Measurements from ENCODE around the gene TWF2. TPM values are rescaled to one million over a fixed set of nuclear protein-coding genes. Genes with fewer than 3 reads are reported as not detected.

Gene TWF2
- total and polyA plus RNA-seq, 9 of the 15 experiments (the other 6 are each of a cell fraction or from before 2014, with no cell fraction given) = 0.11 to 61.9 (median 29.7) TPM

- TF ChIP-seq, protein P1, sequence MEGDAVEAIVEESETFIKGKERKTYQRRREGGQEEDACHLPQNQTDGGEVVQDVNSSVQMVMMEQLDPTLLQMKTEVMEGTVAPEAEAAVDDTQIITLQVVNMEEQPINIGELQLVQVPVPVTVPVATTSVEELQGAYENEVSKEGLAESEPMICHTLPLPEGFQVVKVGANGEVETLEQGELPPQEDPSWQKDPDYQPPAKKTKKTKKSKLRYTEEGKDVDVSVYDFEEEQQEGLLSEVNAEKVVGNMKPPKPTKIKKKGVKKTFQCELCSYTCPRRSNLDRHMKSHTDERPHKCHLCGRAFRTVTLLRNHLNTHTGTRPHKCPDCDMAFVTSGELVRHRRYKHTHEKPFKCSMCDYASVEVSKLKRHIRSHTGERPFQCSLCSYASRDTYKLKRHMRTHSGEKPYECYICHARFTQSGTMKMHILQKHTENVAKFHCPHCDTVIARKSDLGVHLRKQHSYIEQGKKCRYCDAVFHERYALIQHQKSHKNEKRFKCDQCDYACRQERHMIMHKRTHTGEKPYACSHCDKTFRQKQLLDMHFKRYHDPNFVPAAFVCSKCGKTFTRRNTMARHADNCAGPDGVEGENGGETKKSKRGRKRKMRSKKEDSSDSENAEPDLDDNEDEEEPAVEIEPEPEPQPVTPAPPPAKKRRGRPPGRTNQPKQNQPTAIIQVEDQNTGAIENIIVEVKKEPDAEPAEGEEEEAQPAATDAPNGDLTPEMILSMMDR (IDR thresholded peaks at IDR 0.05 in 2 of 3, conservative IDR thresholded peaks at IDR 0.05 in 1 of 3; ENCODE audit: insufficient read depth in 2 of 3, low read depth in 1 of 3, low read length in 3 of 3) = peak; percentile 10 to 19 (median 14); a peak in 2 of 6 replicates
- TF ChIP-seq ZNF785 (CRISPR knock-in tag; IDR thresholded peaks at IDR 0.05) = no peak
- TF ChIP-seq, protein P2, sequence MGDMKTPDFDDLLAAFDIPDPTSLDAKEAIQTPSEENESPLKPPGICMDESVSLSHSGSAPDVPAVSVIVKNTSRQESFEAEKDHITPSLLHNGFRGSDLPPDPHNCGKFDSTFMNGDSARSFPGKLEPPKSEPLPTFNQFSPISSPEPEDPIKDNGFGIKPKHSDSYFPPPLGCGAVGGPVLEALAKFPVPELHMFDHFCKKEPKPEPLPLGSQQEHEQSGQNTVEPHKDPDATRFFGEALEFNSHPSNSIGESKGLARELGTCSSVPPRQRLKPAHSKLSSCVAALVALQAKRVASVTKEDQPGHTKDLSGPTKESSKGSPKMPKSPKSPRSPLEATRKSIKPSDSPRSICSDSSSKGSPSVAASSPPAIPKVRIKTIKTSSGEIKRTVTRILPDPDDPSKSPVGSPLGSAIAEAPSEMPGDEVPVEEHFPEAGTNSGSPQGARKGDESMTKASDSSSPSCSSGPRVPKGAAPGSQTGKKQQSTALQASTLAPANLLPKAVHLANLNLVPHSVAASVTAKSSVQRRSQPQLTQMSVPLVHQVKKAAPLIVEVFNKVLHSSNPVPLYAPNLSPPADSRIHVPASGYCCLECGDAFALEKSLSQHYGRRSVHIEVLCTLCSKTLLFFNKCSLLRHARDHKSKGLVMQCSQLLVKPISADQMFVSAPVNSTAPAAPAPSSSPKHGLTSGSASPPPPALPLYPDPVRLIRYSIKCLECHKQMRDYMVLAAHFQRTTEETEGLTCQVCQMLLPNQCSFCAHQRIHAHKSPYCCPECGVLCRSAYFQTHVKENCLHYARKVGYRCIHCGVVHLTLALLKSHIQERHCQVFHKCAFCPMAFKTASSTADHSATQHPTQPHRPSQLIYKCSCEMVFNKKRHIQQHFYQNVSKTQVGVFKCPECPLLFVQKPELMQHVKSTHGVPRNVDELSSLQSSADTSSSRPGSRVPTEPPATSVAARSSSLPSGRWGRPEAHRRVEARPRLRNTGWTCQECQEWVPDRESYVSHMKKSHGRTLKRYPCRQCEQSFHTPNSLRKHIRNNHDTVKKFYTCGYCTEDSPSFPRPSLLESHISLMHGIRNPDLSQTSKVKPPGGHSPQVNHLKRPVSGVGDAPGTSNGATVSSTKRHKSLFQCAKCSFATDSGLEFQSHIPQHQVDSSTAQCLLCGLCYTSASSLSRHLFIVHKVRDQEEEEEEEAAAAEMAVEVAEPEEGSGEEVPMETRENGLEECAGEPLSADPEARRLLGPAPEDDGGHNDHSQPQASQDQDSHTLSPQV (IDR thresholded peaks at IDR 0.05) = peak; percentile 49; the same call in 1 of the 2 replicates
- TF ChIP-seq KLF16 (IDR thresholded peaks at IDR 0.05) = peak; percentile 61; the same call in 1 of the 2 replicates
- TF ChIP-seq, protein P3, sequence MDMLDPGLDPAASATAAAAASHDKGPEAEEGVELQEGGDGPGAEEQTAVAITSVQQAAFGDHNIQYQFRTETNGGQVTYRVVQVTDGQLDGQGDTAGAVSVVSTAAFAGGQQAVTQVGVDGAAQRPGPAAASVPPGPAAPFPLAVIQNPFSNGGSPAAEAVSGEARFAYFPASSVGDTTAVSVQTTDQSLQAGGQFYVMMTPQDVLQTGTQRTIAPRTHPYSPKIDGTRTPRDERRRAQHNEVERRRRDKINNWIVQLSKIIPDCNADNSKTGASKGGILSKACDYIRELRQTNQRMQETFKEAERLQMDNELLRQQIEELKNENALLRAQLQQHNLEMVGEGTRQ (CRISPR knock-in tag; IDR thresholded peaks at IDR 0.05) = peak; percentile 53
- TF ChIP-seq POLR2AphosphoS2 (IDR thresholded peaks at IDR 0.05; ENCODE audit: low read length) = peak; percentile 48; the same call in 1 of the 2 replicates
- no peak for TF ChIP-seq CC2D1A (IDR thresholded peaks at IDR 0.05)
- TF ChIP-seq JUND (IDR thresholded peaks at IDR 0.05; ENCODE audit: borderline replicate concordance, low read depth, low read length) = peak; percentile 17; the same call in 1 of the 2 replicates
- peak; percentile 27; the same call in 1 of the 3 replicates for TF ChIP-seq JUND (tag; IDR thresholded peaks at IDR 0.05; ENCODE audit: borderline replicate concordance, low read depth, low read length)
These were observed 1.3 kb upstream of the TWF2 start (continued) for GRCh38 chr3:52240059-52240885.

Data from K562 (cell line).